ENCODE measurements around the gene MORC1. TPM values are rescaled to one million over a fixed set of nuclear protein-coding genes. Genes with fewer than 3 reads are reported as not detected.
"Not testable (repeated sequence)": the region's sequence is repeated elsewhere in the genome, so short reads cannot be mapped to it uniquely, and the experiment has no call there.

MORC1 gene
- total and polyA plus RNA-seq, 2 experiments from 2014 or later, result not detected

GRCh38 chr3:109089265-109089664 lies 28.7 kb downstream of the MORC1 start:
- no peaks in the 10 kb centered on the region for H3K4me1 ChIP-seq (ENCODE audit: low read depth)
- no peak for TF ChIP-seq CTCF (IDR thresholded peaks at IDR 0.05; ENCODE audit: low read depth, low read length)
- no peak for DNase-seq (ENCODE audit: low read depth in 1 of 2, low spot score in 1 of 2)
- peaks cover 2% of the 10 kb centered on the region for H3K27me3 ChIP-seq
- H3K27ac ChIP-seq, result no peak overlapping the region
- H3K36me3 ChIP-seq, result no peaks in the 10 kb centered on the region
- no peak overlapping the region for H3K4me3 ChIP-seq
- H3K9me3 ChIP-seq (ENCODE audit: low read depth), result no peaks in the 10 kb centered on the region

- Histone ChIP-seq H3K27ac (no peak overlapping the region), H3K36me3 (no peaks in the 10 kb centered on the region), H3K9me3 (ENCODE audit: low read depth) (no peaks in the 10 kb centered on the region), H3K27me3 (no peaks in the 10 kb centered on the region), H3K4me1 (ENCODE audit: low read depth) (no peaks in the 10 kb centered on the region), H3K4me3 (no peak overlapping the region)
- TF ChIP-seq CTCF (IDR thresholded peaks at IDR 0.05; ENCODE audit: low read depth, low read length), result peak; percentile 87
- peak; percentile 66 to 67 for DNase-seq (ENCODE audit: low read depth in 1 of 2, low spot score in 1 of 2)
Measured at GRCh38 chr3:109081746-109082510, 36.0 kb downstream of the MORC1 start.

- not testable (repeated sequence) for DNase-seq (ENCODE audit: low read depth in 1 of 2, low spot score in 1 of 2); H3K27me3 ChIP-seq; H3K4me3 ChIP-seq; H3K36me3 ChIP-seq; H3K27ac ChIP-seq; H3K4me1 ChIP-seq (ENCODE audit: low read depth); H3K9me3 ChIP-seq (ENCODE audit: low read depth)
Measured at GRCh38 chr3:109080090-109080489, 37.8 kb downstream of the MORC1 start.

GRCh38 chr3:109073116-109073515 lies 44.8 kb downstream of the MORC1 start:
- H3K4me1 ChIP-seq (ENCODE audit: low read depth), result peaks cover 15% of the 10 kb centered on the region
- H3K9me3 ChIP-seq (ENCODE audit: low read depth), result no peaks in the 10 kb centered on the region
- no peaks in the 10 kb centered on the region for H3K27me3 ChIP-seq
- H3K36me3 ChIP-seq, result no peaks in the 10 kb centered on the region
- DNase-seq (ENCODE audit: low read depth in 1 of 2, low spot score in 1 of 2), result no peak
- H3K4me3 ChIP-seq, result no peak overlapping the region
- H3K27ac ChIP-seq, result peak overlapping the region; percentile 10
- TF ChIP-seq CTCF (IDR thresholded peaks at IDR 0.05; ENCODE audit: low read depth, low read length), result no peak

GRCh38 chr3:109072194-109072593 lies 45.7 kb downstream of the MORC1 start:
- no peaks in the 10 kb centered on the region for H3K9me3 ChIP-seq (ENCODE audit: low read depth)
- peak in 1 of 2 donors; percentile 1 for DNase-seq (ENCODE audit: low read depth in 1 of 2, low spot score in 1 of 2)
- peaks cover 15% of the 10 kb centered on the region for H3K4me1 ChIP-seq (ENCODE audit: low read depth)
- no peak overlapping the region for H3K4me3 ChIP-seq
- TF ChIP-seq CTCF (IDR thresholded peaks at IDR 0.05; ENCODE audit: low read depth, low read length), result no peak
- H3K27ac ChIP-seq, result peak overlapping the region; percentile 14
- no peaks in the 10 kb centered on the region for H3K36me3 ChIP-seq
- H3K27me3 ChIP-seq, result no peaks in the 10 kb centered on the region

- DNase-seq (ENCODE audit: low read depth in 1 of 2, low spot score in 1 of 2), result peak in 1 of 2 donors; percentile 49
Measured at GRCh38 chr3:109071350-109072142, 46.4 kb downstream of the MORC1 start.

More at GRCh38 chr3:109071350-109072142, 46.4 kb downstream of the MORC1 start:
- H3K27me3 ChIP-seq, result no peaks in the 10 kb centered on the region
- H3K4me1 ChIP-seq (ENCODE audit: low read depth), result peaks cover 15% of the 10 kb centered on the region
- H3K4me3 ChIP-seq, result no peak overlapping the region
- H3K27ac ChIP-seq, result peak overlapping the region; percentile 16
- no peak for TF ChIP-seq CTCF (IDR thresholded peaks at IDR 0.05; ENCODE audit: low read depth, low read length)
- no peaks in the 10 kb centered on the region for H3K36me3 ChIP-seq
- H3K9me3 ChIP-seq (ENCODE audit: low read depth), result no peaks in the 10 kb centered on the region

All from cardiac muscle cell (in vitro differentiated cells and primary cell).